GM19238 (cell line): Measurements from ENCODE around the gene DIPK1B.

Source experiments
- DNase-seq: peaks from one replicate; pipeline ENCODE4 v3.0.0; 2011; ENCODE audit warnings: low spot score; ENCODE audit not compliant: insufficient read length

The DIPK1B gene

GRCh38 chr9:136686794-136687711, 25.3 kb upstream of the DIPK1B start, which contains the start of gene AGPAT2:
AGPAT2 (minus strand) TSS chr9:136687457; CDS start chr9:136687357, 100 bp downstream.
- peak; percentile 94 for DNase-seq

- DNase-seq = no peak
Measured at GRCh38 chr9:136687721-136688223, 24.6 kb upstream of the DIPK1B start.

- no peak for DNase-seq
Measured at GRCh38 chr9:136688274-136689107, 23.9 kb upstream of the DIPK1B start.

GRCh38 chr9:136689108-136689460, 23.3 kb upstream of the DIPK1B start:
- no peak for DNase-seq

- DNase-seq = no peak
Measured at GRCh38 chr9:136690104-136690805, 22.1 kb upstream of the DIPK1B start.

- DNase-seq = no peak
Measured at GRCh38 chr9:136690806-136691261, 21.5 kb upstream of the DIPK1B start.

- DNase-seq = no peak
Measured at GRCh38 chr9:136691316-136692184, 20.8 kb upstream of the DIPK1B start.

GRCh38 chr9:136692185-136693134, 19.9 kb upstream of the DIPK1B start:
- no peak for DNase-seq

- no peak for DNase-seq
Measured at GRCh38 chr9:136693135-136693489, 19.3 kb upstream of the DIPK1B start.

- no peak for DNase-seq
Measured at GRCh38 chr9:136693490-136694162, 18.7 kb upstream of the DIPK1B start.

GRCh38 chr9:136694163-136694871, 18.1 kb upstream of the DIPK1B start:
- no peak for DNase-seq

GRCh38 chr9:136694872-136695247, 17.5 kb upstream of the DIPK1B start:
- DNase-seq = no peak

GRCh38 chr9:136695435-136695895, 16.9 kb upstream of the DIPK1B start:
- no peak for DNase-seq

- DNase-seq = no peak
Measured at GRCh38 chr9:136695955-136696354, 16.4 kb upstream of the DIPK1B start.

GRCh38 chr9:136696502-136696901, 15.9 kb upstream of the DIPK1B start:
- no peak for DNase-seq

GRCh38 chr9:136697146-136697820, 15.1 kb upstream of the DIPK1B start:
- no peak for DNase-seq

- no peak for DNase-seq
Measured at GRCh38 chr9:136697821-136698526, 14.4 kb upstream of the DIPK1B start.
